HL-60/S4 treated with retinoic acid at 250 ng/mL for 4 days and 3 days (cell line): Measurements from ENCODE around the gene TOMM5.

ENCODE experiments used
- in situ Hi-C: fragments of 300-500 bp; cut with MboI; formaldehyde crosslinking; loops from 2 replicates; pipeline ENCODE4 v1.7.0; 2022; ENCODE audit warnings: low sequenced_read_pairs

TOMM5 gene

DNA sequence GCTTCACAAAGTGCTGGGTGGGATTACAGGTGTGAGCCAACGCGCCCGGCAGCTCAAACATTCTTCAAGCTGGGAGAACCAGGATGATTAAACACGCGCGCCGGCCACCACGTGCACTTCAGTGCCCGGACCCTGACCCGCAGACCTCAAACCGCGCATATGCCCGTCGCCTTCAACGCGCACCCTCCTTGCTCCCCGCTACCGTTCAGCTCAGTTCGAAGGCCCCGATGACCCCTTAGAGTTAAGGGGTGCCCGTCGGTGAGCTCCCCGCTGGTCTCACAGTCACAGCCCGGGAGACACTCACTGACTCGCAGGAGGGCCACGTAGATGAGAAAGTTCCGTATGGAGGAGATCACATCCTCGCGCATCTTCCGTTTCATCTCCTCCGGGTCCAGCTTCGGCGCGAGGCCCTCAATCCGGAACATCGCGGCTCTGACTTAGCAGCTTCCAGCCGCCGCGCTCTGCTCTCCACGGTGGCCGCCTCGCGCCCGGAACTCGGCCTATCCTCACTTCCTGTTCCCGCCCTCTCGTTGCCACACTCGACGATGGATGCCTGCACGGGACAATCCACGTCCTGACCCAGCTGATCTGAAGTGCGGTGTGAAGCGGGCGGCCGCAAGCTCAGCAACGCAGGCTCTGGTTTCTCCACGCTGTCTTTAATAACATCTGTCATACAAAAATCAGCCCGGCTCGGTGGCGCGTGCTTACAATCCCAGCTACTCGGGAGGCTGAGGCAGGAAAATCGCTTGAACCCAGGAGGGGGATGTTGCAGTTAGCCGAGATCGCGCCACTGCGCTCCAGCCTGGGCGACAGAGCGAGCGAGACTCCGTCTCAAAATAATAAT, at the start of gene TOMM5:
TOMM5 (minus strand) TSS at position 490 of the 844 bp plus-strand sequence; CDS start at position 425, 65 bp downstream.
- in situ Hi-C loops: loop anchor here (25.0 kb wide), 2 partner anchors 105 to 295 kb away; partner anchors contain the start of gene POLR1E

DNA sequence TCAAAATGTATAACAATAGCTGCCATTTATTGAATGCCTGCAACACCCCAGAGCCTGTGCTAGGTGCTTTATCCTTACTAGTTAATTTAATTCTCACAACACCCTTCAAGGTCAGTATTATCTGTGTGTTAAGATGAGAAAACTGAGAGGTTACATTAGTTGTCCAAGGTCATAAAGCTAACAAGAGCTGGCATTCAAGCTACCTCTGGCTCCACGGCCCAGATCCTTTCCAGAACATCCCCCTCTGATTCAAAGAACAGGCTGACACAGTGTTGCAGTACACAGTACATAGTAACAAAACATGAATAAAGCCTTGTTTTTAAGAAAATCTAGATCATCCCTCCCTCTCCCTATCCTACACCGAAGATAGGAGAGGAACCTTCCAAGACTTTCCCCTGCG, 48.9 kb upstream of the TOMM5 start:
- in situ Hi-C loops: no loop called here

DNA sequence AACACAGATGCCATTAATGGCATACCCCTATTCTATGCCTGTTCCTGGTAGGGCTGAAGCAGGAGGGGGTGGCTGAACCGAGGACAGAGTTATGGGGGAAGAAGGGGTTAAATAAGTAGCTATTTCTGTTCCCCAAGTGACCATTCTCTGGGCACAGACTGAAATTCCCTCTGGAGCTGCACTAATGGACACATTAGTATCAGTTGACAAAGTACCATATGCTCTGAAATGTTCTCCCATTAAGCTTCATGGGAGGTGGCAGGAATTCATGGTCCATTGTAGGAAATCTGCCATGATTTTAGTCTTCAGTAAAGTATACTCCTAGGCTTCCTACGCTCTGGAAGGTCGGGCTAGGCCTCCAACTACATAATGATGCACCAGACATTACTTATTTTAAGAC, 47.8 kb upstream of the TOMM5 start:
- in situ Hi-C loops: no loop called here

DNA sequence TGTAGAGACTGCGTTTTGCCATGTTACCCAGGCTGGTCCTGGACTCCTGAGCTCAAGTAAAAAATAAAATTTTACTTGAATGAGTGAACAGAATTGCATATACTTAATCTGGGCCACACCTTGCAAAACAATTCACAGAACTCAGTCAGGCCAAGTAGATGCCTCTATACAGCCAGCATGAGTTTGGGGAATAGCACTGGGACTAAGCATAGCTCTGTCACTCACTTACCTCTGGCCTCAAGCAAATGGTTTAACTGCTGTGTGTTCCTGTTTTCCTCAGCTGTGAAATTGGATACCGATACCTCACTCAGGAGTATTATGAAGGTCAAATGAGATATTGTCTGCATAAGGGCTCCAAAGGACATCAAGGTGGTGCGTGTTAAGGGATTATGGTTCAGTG, 47.4 kb upstream of the TOMM5 start:
- in situ Hi-C loops: no loop called here

GRCh38 chr9:37639109-37639762, 46.8 kb upstream of the TOMM5 start:
- in situ Hi-C loops: no loop called here

DNA sequence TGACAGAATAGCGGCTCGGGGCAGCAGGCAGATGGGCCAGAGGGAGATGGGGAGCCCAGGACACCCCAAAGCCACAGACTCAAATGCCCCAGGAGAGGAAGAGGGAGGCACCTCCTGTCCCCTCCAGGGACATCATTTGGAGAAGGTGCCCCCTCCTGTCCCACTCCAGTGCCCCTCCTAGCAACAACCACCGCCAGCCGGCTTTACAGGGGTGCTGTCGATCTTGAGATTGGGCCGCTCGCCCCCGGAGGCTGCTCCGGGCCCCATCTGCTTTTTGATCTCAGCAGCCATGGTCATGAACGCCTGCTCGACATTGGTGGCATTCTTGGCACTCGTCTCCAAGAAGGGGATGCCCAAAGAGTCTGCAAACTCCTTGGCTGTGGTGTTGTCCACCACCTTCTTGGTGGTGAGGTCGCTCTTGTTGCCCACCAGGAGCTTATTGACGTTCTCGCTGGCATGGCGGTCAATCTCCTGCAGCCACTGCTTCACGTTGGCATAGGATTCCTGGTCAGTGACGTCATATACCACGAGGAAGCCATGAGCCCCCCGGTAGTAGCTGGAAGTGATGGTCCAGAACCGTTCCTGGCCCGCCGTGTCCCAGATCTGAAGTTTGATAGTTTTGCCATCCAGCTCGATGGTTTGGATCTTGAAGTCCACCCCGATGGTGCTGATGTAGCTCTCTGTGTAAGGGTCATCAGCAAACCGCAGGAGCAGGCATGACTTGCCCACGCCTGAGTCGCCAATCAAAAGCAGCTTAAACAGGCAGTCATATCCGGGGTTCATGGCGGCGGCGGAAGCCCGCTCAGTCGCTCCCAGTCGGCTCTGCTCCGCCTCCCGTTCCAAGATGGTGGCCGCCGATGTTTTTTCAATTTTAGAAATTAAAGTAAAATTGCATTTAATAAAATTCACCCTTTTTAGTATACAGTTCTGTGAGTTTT, 44.4 kb upstream of the TOMM5 start:
- in situ Hi-C loops: no loop called here

- in situ Hi-C loops: no loop called here
These were observed 43.4 kb upstream of the TOMM5 start for GRCh38 chr9:37635808-37636207.

- in situ Hi-C loops: no loop called here
These were observed 40.1 kb upstream of the TOMM5 start for GRCh38 chr9:37632479-37632878.

GRCh38 chr9:37626708-37627292, 34.4 kb upstream of the TOMM5 start:
- in situ Hi-C loops: no loop called here

DNA sequence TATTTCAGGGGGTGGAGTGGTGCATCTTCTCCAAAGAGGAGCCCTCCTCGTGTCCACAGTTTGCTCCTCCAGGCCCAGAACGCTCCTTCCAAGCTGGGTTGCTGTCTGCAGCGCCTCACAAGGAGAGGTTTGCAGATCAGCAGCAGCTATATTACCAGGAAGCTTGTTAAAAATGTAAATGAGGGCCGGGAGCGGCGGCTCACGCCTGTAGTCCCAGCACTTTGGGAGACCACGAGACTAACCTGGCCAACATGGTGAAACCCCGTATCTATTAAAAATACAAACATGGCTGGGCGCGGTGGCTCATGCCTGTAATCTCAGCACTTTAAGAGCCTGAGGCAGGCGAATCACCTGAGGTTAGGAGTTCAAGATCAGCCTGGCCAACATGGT, 33.4 kb upstream of the TOMM5 start:
- in situ Hi-C loops: no loop called here

DNA sequence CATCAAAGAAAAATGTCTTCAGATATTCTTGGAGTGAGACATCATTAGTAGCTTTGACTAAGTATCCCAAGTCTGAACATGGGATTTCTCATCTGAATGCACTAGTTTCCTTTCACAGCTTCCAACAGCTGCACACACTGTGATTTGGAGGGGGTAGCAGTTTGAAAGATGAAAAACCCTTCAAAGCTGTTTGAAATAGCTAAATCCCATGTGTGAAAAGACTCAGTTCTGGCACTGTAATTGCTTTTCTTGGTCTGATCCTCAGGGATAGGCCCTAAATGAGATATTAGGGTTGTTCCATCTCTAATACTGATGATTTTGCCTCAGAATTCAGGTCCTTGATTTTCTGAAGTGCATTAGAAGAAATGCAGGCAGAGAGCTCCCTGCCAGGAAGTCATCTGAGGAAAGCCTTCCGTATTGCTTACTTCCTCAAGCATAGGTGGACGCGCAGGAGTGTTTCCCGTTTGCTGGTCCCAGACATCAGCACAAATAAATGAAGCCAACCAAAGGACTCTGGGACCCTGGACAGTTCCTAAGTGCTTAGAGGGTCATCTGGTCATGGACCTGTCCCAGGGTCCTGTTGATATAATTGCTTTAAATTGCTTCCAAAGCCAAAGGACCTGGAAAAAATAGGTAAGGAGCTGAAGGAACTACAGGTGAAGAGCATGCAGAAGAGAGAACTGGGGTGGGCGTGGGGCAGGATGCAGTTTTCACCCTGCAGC, 32.8 kb upstream of the TOMM5 start:
- in situ Hi-C loops: no loop called here

DNA sequence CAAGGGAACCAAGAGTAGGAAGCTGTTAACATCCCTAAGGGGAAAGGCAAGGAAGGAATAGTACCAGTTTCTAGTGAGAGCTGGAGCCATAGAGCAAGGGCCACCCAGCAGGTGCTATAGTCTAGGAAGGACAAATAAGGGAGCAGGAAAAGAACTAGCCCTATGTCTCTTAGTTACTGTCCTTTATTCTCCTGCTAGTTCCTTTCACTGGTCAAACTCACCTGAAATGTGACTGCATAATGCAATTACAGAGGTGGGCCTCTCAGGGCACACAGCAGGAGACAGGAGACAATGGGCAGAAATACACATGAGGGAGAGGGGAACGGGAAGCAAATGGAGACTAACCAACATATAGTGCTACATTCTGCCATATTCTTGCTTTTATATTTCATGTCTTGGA, 31.7 kb upstream of the TOMM5 start:
- in situ Hi-C loops: no loop called here

DNA sequence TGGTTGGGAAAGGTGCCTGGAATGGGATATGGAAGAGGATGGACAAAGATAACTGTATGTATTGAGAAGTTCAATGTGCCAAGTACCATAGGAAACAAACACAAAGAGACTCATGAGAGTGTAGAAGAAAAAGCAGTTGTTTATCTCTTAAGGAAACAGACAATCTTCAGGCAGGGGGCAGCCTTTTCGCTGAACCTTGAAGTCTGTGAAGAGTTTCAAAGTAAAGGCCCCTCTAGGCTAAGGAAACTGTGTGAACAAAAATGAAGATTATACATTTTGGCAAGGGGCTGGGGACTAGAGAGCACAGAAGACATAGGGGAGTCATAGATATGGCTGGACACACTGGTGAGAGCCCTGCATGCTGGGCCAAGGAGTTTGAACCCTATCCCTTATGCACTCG, 30.9 kb upstream of the TOMM5 start:
- in situ Hi-C loops: no loop called here

GRCh38 chr9:37622462-37622861, 30.1 kb upstream of the TOMM5 start:
- in situ Hi-C loops: no loop called here

- in situ Hi-C loops: no loop called here
These were observed 29.1 kb upstream of the TOMM5 start for GRCh38 chr9:37621273-37622121.

GRCh38 chr9:37620396-37620795, 28.0 kb upstream of the TOMM5 start:
- in situ Hi-C loops: no loop called here

DNA sequence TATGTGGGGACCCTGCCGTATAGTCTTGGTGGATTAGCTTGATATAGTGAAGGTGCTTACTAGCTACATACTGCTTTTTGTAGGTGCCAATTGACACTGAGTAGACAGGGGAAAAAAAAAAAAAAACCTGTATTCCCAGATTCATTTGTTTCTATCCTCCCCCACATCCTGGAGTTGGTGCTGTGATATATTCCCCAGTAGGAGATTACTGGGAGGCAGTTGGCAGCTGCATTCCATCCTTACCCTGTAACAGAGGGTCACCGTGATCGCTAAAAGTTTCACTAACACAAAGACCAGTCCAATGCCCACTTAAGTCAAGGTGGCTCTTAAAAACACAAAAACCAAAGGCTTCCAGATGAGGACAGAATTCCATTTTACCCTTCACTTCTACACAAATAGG, 27.4 kb upstream of the TOMM5 start:
- in situ Hi-C loops: no loop called here

GRCh38 chr9:37618817-37619216, 26.4 kb upstream of the TOMM5 start:
- in situ Hi-C loops: no loop called here

- in situ Hi-C loops: no loop called here
These were observed 25.4 kb upstream of the TOMM5 start for GRCh38 chr9:37617832-37618231.
